ENCODE data around the gene ZNF329.
"Not testable (repeated sequence)": the region's sequence is repeated elsewhere in the genome, so short reads cannot be mapped to it uniquely, and the experiment has no call there.

ZNF329 gene

DNA sequence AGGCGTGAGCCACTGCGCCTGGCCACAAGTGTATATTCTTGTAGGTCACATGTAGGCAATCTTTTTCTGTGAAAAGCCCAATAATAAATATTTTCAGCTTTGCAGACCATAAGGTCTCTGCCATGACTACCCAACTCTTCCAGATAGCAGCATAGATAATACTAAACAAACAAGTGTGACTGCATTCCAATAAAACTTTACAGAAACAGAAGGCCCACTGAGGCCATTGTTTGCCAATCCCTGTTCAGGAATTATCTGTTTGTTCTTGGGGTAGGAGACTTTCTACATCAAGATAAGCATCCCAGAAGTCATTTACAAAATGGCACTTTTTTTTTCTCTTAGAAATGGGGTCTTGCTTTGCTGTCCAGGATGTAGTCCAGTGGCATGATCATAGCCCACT, 2.8 kb upstream of the ZNF329 start:
- no peak for DNase-seq
- no peak for TF ChIP-seq GATA1 (IDR thresholded peaks at IDR 0.05; ENCODE audit: low read depth, low read length)

DNA sequence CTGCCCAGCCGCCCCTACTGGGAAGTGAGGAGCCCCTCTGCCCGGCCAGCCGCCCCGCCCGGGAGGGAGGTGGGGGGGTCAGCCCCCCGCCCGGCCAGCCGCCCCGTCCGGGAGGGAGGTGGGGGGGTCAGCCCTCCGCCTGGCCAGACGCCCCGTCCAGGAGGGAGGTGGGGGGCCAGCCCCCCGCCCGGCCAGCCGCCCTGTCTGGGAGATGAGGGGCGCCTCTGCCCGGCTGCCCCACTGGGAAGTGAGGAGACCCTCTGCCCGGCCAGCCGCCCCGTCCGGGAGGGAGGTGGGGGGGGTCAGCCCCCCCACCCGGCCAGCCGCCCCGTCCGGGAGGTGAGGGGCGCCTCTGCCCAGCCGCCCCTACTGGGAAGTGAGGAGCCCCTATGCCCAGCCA, 3.1 kb downstream of the ZNF329 start:
- not testable (repeated sequence) for DNase-seq

GRCh38 chr19:58145849-58146248, 4.7 kb downstream of the ZNF329 start:
- TF ChIP-seq POLR2A (IDR thresholded peaks at IDR 0.05; ENCODE audit: low read length) (no peak), GATA1 (IDR thresholded peaks at IDR 0.05; ENCODE audit: low read depth, low read length) (no peak)
- DNase-seq: no peak

DNA sequence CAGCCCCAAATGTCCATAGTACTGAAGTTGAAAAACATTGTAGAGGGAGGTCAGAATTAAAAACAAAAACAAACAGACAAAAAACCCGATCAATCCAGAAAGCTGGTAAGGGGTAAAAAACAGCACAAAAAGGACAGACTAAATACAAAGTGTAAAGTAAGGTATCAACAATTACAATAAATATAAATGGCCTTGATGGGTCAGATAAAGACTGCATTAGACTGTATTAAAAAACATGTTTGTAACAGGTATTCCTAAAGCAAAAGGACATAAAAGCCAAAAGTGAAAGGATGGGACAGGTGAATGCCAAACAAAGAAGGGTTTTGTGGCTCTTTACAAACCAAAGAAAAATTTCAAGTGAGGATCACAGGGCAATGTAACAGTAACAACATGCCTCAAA, 16.3 kb downstream of the ZNF329 start:
- TF ChIP-seq POLR2A (IDR thresholded peaks at IDR 0.05; ENCODE audit: low read length): no peak
- TF ChIP-seq GATA1 (IDR thresholded peaks at IDR 0.05; ENCODE audit: low read depth, low read length): no peak
- no peak for DNase-seq

- no peak for DNase-seq
Observed at GRCh38 chr19:58129284-58129683, 21.3 kb downstream of the ZNF329 start.

GRCh38 chr19:58128041-58128685, 22.4 kb downstream of the ZNF329 start:
- TF ChIP-seq POLR2A (IDR thresholded peaks at IDR 0.05; ENCODE audit: low read length): no peak
- no peak for TF ChIP-seq GATA1 (IDR thresholded peaks at IDR 0.05; ENCODE audit: low read depth, low read length)
- peak; percentile 13 to 30 for DNase-seq

More at GRCh38 chr19:58129284-58129683, 21.3 kb downstream of the ZNF329 start:
- TF ChIP-seq GATA1 (IDR thresholded peaks at IDR 0.05; ENCODE audit: low read depth, low read length): no peak
- no peak for TF ChIP-seq POLR2A (IDR thresholded peaks at IDR 0.05; ENCODE audit: low read length)

- DNase-seq: peak in 1 of 2 experiments; percentile 14
- no peak for TF ChIP-seq POLR2A (IDR thresholded peaks at IDR 0.05; ENCODE audit: low read length)
- no peak for TF ChIP-seq GATA1 (IDR thresholded peaks at IDR 0.05; ENCODE audit: low read depth, low read length)
Observed at GRCh38 chr19:58123354-58123753, 27.2 kb downstream of the ZNF329 start.

- TF ChIP-seq GATA1 (IDR thresholded peaks at IDR 0.05; ENCODE audit: low read depth, low read length): no peak
- TF ChIP-seq POLR2A (IDR thresholded peaks at IDR 0.05; ENCODE audit: low read length): no peak
- DNase-seq: no peak
Observed at GRCh38 chr19:58118979-58119733, 31.4 kb downstream of the ZNF329 start.

DNA sequence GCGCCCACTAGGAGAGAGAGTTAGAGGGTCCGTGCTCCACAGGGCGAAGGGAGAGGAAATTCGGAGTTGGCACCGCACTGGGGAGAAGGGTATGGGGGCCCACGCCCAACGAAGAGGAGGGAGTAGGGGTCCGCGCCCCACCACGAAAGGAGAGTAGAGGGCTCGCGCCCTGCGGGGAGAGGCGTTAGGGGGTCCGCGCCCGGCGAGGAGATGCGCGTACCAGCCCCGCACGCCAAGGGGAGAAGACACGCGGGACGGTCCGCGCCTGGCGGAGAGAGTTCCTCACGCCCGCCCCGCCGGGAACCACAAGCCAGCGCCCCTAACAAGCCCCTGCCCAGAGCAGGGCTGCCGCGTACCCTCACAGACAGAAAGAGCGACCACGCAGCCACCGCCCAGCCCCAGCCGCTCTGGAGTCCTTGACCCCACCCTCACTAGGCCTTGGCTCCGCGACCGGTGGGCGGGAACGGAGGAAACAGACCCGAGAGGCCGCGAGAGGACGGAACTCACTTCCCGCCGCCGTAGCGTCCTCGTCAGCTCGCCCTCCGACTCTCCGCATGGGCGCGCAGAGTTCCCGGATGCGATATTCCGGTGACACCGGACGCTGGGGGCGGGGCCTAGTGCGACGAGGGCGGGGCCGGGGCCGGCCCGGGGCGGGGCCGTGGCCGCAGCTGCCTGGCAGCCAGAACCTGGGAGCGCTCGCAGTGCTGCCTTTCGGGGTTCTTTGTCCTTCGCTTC, 32.6 kb downstream of the ZNF329 start:
- no peak for DNase-seq
- TF ChIP-seq GATA1 (IDR thresholded peaks at IDR 0.05; ENCODE audit: low read depth, low read length) (no peak), POLR2A (IDR thresholded peaks at IDR 0.05; ENCODE audit: low read length) (no peak)

GRCh38 chr19:58108546-58108817, 42.1 kb downstream of the ZNF329 start:
- no peak for TF ChIP-seq POLR2A (IDR thresholded peaks at IDR 0.05; ENCODE audit: low read length)
- no peak for TF ChIP-seq GATA1 (IDR thresholded peaks at IDR 0.05; ENCODE audit: low read depth, low read length)
- DNase-seq: no peak

DNA sequence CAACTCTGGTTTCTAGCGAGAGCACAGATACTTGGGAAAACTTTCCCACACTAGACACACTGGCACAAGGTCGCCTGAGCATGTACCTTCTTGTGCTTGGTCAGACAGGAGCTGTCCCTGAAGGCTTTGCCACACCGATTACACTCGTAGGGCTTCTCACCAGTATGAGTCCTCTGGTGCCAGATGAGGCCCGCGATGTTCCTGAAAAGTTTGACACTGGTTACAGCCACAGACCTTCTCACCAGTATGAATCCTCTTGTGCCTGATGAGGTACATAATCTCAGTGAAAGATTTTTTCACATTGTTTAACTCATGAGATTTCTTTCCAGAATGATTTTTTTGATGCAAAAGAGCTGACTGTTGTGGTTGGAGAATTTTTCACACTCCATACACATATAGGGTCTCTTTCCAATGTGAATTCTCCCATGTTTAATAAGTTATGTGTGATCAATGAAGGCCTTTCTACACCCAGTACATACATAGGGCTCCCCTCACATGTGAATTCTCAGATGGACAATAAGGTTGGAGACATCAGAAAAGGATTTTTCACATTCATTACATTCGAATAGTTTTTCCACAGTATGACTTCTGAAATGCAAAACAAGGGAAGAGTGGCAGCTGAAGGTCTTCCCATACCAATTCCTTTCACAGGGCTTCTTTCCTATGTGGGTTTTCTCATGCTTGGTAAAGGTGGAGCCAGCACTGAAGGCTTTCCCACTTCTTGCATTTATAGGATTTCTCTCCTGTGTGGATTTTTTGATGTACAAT, 42.6 kb downstream of the ZNF329 start:
- TF ChIP-seq GATA1 (IDR thresholded peaks at IDR 0.05; ENCODE audit: low read depth, low read length) (no peak), POLR2A (IDR thresholded peaks at IDR 0.05; ENCODE audit: low read length) (no peak)
- DNase-seq: peak in 1 of 2 experiments; percentile 8

DNA sequence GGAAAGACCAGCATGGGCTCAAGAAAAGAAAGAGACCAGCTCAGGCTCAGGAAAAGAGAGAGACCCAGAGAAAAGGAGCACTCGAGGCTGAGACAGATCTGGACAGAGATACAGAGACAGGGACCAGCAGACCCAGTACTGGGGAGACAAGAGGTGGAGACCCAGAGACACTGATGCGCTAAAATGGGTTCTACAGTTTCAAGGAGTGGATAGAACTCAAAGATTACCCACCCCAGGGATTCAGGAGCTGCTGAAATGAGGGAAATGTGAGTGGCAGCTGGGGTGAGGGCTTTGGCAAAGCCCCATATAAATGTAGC, 51.9 kb downstream of the ZNF329 start:
- TF ChIP-seq GATA1 (IDR thresholded peaks at IDR 0.05; ENCODE audit: low read depth, low read length) (no peak), POLR2A (IDR thresholded peaks at IDR 0.05; ENCODE audit: low read length) (no peak)
- no peak for DNase-seq

DNA sequence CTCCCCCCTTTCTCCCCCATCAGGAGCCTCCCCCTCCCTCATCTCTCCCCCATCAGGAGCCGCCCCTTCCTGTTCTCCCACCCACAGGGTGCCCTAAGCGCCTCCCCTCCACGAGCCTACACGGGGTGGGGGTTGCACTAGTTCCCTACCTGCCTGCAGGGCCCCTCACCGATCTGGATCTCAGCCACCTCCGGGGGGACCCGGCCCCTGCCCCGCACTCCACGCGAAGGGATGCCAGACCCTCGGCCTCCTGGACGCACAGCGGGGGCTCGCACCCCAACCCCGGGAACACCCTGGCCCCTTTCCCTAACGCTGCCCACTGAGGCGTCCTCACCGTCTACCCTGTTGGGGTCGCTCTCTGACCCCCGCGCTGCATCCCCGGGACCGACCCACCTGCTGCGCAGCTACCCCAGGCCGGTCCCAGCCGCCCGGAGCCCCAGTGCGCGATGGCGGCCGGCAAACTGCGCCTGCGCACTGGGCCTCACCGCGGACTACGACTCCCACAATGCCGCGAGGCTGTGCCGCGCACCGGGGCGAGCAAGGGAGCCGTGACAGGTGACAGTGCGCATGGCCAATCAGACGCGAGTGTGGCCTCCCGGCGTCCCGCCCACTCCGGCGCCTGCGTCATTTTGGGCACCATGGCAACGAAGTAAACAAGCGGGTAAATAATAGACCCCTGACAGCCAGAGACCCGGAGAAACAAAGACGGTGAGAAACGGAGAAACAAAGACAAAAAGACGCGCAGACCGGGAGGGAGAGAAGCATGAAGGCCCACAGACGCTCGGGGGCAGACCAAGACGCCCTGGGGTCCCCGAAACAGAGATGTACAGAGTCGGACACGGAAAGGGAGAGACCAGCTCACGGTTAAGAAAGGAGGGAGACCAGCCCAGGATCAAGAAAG, 52.6 kb downstream of the ZNF329 start, which contains the start of gene ZSCAN18:
Gene ZSCAN18 (minus strand): TSS at position 451 of the 901 bp plus-strand sequence. CDS start 7,964 bp downstream, outside the sequence.
- peak; percentile 61 to 69 for DNase-seq
- TF ChIP-seq GATA1 (IDR thresholded peaks at IDR 0.05; ENCODE audit: low read depth, low read length) (no peak), POLR2A (IDR thresholded peaks at IDR 0.05; ENCODE audit: low read length) (peak; percentile 16)
